Ovary (tissue), 3 donors: Measurements from ENCODE around the gene DTWD2.

ENCODE experiments used
- EP300 ChIP-seq: sonication (generic); formaldehyde crosslinking; IDR thresholded peaks from one replicate; pipeline ENCODE4 v1.6.1; 2017; ENCODE audit warnings: antibody characterized with exemption
- POLR2A ChIP-seq: fragments of 450-650 bp; IDR thresholded peaks from one replicate; pipeline ENCODE4 v1.6.1; 2017; ENCODE audit warnings: antibody characterized with exemption, mild to moderate bottlenecking, moderate library complexity
- TF ChIP-seq, protein P1 (sequence below), 3 donors: fragments of 450-650 bp in 2 of 3; fragments of 200-600 bp in 1 of 3; IDR thresholded peaks; one replicate each; pipeline versions ENCODE4 v1.5.1 to v1.8.0; 2016 to 2022; ENCODE audit warnings: antibody characterized with exemption in 3 of 3, mild to moderate bottlenecking in 1 of 3
- donor health status: DM: no; HTN: no; CAD: no.

DNA sequence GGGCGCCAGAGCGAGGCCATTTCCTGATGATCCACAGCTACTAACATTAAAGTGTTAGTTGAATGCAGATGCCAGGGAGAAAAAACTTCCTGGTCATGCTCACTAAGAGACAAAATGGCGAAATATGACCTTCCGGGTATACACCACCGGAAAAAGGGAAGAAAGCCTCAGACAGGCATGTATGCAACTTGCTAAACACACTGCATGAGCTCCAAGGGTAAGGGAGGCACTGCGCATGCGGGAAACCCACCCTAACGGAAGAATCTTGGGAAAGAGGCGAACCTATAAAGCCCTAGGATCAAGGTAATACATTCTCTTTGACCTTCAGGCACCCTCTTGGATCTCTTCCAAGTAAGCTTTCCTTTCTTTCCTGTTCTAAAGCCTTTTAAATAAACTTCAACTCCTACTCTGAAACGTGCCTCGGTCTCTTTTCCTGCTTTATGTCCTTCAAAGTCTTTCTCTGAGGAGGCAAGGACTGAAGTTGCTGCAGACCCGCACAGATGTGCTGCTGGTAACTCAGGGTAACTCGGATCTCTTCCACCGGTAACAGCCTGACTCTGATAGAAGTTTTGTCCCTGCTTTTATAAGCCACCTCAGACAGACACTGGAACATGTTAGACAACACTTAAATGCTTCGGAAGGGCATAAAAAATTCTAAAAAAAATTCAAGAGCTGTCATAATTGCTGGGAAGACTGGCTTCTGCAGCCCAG, 64.9 kb downstream of the DTWD2 start:
- TF ChIP-seq, protein P1, sequence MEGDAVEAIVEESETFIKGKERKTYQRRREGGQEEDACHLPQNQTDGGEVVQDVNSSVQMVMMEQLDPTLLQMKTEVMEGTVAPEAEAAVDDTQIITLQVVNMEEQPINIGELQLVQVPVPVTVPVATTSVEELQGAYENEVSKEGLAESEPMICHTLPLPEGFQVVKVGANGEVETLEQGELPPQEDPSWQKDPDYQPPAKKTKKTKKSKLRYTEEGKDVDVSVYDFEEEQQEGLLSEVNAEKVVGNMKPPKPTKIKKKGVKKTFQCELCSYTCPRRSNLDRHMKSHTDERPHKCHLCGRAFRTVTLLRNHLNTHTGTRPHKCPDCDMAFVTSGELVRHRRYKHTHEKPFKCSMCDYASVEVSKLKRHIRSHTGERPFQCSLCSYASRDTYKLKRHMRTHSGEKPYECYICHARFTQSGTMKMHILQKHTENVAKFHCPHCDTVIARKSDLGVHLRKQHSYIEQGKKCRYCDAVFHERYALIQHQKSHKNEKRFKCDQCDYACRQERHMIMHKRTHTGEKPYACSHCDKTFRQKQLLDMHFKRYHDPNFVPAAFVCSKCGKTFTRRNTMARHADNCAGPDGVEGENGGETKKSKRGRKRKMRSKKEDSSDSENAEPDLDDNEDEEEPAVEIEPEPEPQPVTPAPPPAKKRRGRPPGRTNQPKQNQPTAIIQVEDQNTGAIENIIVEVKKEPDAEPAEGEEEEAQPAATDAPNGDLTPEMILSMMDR (IDR thresholded peaks at IDR 0.05): no peak
- TF ChIP-seq POLR2A: no peak
- TF ChIP-seq EP300: no peak
